Measurements from ENCODE around the gene NUP54. TPM values are rescaled to one million over a fixed set of nuclear protein-coding genes. Genes with fewer than 3 reads are reported as not detected.

The NUP54 gene
- total RNA-seq, 1 donor from 2014 or later: 34.5 TPM

DNA sequence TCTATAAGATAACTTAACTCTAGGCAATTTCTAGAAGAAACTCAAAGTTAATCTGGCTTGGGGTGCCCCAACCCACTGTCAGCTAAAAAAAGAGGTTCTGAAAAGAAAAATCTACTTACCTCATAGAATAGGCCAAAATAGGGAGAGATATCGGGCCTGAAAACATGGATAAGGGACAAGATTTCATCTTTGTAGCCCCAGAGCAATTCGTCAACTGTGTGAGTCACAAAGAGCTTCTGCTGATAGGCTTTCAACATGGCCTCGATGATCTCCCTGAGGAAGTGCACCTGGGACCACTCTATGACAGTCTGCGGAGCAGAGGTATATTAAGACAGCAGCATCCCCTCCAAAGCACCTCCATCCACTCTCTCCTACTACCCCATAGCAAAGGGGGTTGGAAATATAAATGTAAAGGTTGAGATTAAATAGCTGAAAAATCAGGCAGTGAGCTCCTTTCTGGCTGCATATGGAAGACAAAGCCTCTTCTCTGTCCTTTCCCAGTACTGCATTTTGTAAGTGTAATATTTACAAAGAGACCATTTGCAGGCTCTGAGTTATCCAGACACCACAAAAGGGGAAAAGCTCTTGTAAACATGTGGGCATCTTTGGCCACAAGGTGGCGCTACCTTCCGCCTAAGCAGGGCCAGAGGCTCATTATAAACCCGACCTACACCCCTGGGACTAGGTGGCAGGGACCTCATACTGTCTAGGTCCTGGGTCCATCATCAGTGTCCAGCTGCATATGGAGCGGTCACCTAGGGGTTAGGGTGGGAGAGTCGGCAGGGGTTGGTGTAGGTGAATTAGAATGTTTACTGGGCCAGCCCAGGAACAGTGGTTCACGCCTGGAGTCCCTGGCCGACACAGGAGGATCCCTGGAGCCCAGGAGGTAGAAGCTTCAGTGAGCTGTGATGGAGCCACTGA, 31.5 kb upstream of the NUP54 start:
- H3K9me3 ChIP-seq: no peaks in the 10 kb centered on the region
- peaks cover 18% of the 10 kb centered on the region for H3K4me1 ChIP-seq
- no peak overlapping the region for H3K27ac ChIP-seq
- TF ChIP-seq, protein P1, sequence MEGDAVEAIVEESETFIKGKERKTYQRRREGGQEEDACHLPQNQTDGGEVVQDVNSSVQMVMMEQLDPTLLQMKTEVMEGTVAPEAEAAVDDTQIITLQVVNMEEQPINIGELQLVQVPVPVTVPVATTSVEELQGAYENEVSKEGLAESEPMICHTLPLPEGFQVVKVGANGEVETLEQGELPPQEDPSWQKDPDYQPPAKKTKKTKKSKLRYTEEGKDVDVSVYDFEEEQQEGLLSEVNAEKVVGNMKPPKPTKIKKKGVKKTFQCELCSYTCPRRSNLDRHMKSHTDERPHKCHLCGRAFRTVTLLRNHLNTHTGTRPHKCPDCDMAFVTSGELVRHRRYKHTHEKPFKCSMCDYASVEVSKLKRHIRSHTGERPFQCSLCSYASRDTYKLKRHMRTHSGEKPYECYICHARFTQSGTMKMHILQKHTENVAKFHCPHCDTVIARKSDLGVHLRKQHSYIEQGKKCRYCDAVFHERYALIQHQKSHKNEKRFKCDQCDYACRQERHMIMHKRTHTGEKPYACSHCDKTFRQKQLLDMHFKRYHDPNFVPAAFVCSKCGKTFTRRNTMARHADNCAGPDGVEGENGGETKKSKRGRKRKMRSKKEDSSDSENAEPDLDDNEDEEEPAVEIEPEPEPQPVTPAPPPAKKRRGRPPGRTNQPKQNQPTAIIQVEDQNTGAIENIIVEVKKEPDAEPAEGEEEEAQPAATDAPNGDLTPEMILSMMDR (IDR thresholded peaks at IDR 0.05): peak; percentile 92
- H3K36me3 ChIP-seq: peaks cover 79% of the 10 kb centered on the region
- intact Hi-C loops (cut with DNase I): no loop called here
- H3K4me3 ChIP-seq: no peak overlapping the region
- ATAC-seq: peak; percentile 93 to 94
- peak; percentile 89 for DNase-seq
- H3K27me3 ChIP-seq (ENCODE audit: low read depth): no peaks in the 10 kb centered on the region

DNA sequence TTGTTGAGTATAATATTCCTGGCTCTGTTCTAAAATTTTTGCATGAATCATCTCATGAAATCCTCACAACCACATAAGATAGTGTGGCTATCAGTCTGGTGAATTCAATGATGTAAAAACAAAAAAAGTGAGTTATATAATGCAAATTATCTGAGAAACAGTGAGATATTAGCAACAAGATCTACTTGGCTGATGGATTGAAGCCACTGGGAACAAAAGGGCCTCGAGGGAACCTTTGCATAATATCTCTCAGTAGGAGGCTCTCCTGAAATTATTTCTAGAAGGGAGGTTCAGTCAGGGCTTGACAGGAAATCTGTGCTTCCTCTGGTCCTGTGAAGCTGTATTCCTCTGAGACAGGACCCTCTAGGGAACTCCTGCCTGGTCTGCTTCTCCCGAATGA, 30.1 kb upstream of the NUP54 start:
- intact Hi-C loops (cut with DNase I): no loop called here
- Histone ChIP-seq H3K27ac (no peak overlapping the region), H3K4me1 (peaks cover 6% of the 10 kb centered on the region), H3K36me3 (peaks cover 83% of the 10 kb centered on the region), H3K9me3 (no peaks in the 10 kb centered on the region), H3K4me3 (no peak overlapping the region), H3K27me3 (ENCODE audit: low read depth) (no peaks in the 10 kb centered on the region)
- DNase-seq: no peak
- no peak for ATAC-seq
- TF ChIP-seq, protein P1 (IDR thresholded peaks at IDR 0.05): no peak

DNA sequence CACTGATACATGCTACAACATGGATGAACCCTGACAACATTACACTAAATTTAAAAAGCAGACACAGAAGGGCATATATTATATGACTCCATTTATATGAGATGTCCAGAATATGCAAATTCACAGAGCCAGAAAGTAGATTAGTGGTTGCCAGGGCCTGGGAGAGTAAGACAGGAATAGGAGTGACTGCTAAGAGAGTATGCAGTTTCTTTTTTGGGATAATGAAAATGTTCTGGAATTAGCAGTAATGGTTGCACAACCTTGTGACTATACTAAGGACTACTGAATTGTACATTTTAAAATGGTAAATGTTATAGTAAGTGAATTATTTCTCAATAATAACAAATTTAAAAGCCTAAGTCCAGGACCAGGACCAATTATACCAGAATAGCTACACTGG, 29.5 kb upstream of the NUP54 start:
- TF ChIP-seq, protein P1 (IDR thresholded peaks at IDR 0.05): no peak

GRCh38 chr4:76175336-76175735, 27.1 kb upstream of the NUP54 start:
- no peak overlapping the region for H3K27ac ChIP-seq
- no peak for ATAC-seq
- peaks cover 99% of the 10 kb centered on the region for H3K36me3 ChIP-seq
- DNase-seq: no peak
- peaks cover 6% of the 10 kb centered on the region for H3K4me1 ChIP-seq
- intact Hi-C loops (cut with DNase I): no loop called here
- no peaks in the 10 kb centered on the region for H3K9me3 ChIP-seq
- H3K27me3 ChIP-seq (ENCODE audit: low read depth): no peaks in the 10 kb centered on the region
- no peak overlapping the region for H3K4me3 ChIP-seq
- TF ChIP-seq, protein P1 (IDR thresholded peaks at IDR 0.05): no peak

More for the DNA sequence above, 29.5 kb upstream of the NUP54 start:
- peaks cover 6% of the 10 kb centered on the region for H3K4me1 ChIP-seq
- H3K27ac ChIP-seq: no peak overlapping the region
- H3K36me3 ChIP-seq: peaks cover 85% of the 10 kb centered on the region
- ATAC-seq: no peak
- intact Hi-C loops (cut with DNase I): no loop called here
- no peak for DNase-seq
- no peaks in the 10 kb centered on the region for H3K9me3 ChIP-seq
- H3K4me3 ChIP-seq: no peak overlapping the region
- H3K27me3 ChIP-seq (ENCODE audit: low read depth): no peaks in the 10 kb centered on the region

DNA sequence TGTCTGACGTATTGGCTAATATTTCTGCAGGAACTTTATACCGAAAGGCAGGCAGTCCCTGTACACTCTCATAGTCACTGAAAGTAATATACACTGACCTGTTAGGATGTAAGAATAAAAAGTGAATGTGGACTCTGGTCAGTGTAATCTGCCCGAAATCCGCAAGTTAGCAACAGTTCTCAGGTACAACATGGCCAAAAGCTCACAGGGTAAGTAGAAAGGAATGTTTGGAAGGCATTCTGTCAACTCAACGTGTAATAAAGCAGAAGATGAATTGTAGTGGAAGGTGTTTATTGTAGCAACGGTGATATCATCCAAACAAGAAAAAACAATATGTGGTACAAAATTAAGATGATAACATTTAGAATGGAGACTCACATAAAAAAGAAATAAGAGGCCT, 26.0 kb upstream of the NUP54 start:
- H3K27me3 ChIP-seq (ENCODE audit: low read depth): no peaks in the 10 kb centered on the region
- TF ChIP-seq, protein P1 (IDR thresholded peaks at IDR 0.05): no peak
- intact Hi-C loops (cut with DNase I): no loop called here
- no peaks in the 10 kb centered on the region for H3K4me1 ChIP-seq
- H3K27ac ChIP-seq: no peak overlapping the region
- no peak for DNase-seq
- no peak for ATAC-seq
- H3K9me3 ChIP-seq: no peaks in the 10 kb centered on the region
- H3K4me3 ChIP-seq: no peak overlapping the region
- H3K36me3 ChIP-seq: peaks cover 99% of the 10 kb centered on the region
